Activated CD8-positive, alpha-beta memory T cell treated with anti-CD3 and anti-CD28 coated beads for 1 hour (primary cell): ENCODE measurements around the gene CPZ.
"Not testable (repeated sequence)": the region's sequence is repeated elsewhere in the genome, so short reads cannot be mapped to it uniquely, and the experiment has no call there.

ENCODE experiments used
- DNase-seq, 2 donors: peaks; one replicate each; pipeline ENCODE4 v3.0.0-alpha.2; 2020; ENCODE audit warnings: low read depth in 1 of 2; ENCODE audit errors: extremely low read depth in 1 of 2

The CPZ gene

DNA sequence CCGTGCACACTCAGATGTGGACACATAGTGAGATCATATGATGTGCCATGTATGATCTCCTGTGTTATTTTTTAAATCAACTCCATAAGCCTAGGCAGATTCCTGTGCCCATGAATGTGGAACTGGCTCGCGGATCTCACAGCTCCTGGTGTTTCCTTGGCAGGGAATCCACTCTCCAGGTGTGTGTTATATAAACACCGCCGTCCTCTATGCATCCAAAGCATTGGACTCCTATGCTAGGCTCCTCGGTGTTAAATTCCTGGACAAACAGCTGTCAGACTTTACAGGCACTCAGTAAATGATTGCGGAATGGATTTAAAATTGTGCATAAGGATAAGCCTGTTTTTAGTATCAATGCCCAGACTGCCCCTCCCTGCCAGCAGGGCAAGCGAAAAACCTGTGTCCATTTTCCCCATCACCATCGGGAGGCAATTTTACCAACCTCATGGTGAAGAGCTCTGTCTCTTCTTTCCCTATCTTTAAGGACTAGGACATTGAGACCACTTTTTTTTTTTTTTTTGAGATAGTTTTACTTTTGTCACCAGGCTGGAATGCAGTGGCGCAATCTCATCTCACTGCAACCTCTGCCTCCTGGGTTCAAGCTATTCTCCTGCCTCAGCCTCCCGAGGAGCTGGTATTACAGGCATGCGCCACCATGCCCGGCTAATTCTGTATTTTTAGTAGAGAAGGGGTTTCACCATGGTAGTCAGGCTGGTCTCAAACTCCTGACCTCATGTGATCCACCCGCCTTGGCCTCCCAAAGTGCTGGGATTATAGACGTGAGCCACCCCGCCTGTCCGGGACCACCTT is 36.0 kb upstream of the CPZ start:
- no peak for DNase-seq

DNA sequence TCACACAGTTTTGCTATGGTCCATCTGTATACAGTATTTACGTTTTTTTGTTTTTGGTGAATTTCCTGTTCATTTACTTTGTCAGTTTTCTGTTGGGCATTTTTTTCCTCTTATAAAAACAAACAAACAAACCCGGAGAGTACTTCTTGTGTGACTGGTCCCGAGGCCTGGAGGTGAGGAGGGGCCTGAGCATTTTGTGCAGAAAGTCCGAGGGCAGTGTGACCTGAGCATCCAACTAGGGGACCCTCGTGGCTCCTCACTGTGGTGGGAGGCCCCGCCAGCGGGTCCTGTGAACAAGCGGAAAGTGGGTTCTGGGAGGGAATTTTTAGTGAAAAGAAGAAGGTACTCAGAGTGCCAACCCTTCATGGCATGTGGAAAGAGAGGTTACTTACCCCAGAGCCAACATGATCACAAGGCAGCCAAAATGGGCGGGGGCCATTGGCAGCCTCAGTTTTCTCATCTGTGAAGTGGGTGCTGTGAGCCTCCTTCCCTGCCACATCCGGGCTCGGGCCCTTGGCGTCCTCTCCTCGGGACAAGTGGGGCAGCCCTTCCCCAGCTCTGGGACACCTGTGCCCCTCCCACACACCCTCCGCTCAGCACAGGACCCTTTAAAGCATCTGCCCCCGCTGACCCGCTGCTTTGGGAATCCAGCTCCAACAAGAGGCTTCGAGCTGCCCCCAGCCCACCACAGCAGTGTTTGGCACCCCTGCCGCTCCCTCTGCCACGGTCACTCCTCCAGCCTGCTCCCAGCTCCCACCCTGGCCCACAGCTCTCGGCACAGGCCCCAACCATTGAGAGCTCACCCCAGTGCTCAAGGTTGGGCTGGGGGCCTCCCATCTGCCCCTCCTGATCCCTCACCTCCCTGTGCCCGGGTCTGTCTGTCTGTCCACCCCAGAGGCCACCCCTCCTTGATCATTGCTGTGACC is 35.2 kb upstream of the CPZ start:
- DNase-seq, result no peak

DNA sequence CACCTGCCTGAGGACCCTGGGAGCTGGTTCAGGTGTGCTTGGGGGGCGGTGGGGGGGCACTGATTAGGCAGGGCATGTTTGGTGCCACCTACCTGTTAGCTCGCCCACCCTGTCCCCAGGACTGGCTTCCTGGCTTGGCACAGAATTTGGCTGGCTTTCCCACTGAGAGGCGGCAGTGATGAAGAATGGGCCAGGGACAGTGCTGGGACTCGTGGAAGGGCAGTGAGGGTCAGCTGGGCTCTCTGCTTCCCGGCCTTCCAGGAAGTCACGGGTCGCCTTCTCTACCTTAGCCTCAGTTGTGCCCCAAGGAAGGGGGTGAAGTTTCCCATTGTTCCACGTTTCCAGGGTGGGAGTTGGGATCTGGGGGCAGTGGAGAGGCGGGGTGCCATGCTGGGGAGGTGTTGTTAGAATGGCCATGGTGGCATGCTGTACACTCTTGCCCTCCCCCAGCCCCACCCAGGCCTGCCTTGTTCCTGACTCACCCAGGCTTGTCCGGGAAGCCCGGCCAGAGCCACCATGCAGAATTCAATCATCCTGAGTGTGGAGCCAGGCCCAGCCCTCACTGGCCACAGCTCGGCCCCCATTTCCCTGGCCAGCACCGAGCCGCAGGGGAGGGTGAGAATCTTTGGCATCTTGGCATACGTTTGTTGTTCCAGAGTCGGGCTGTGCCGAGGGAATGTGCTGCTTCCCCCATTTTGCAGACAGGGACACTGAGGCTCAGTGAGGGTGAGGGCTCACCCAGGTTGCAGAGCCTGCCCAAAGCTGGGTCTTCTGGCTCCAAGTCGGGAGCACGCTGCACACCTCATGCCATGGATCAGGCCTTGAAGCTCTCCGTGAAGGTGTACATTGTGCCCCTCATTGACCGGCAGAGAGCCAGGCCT is 34.2 kb upstream of the CPZ start:
- DNase-seq, result no peak

DNA sequence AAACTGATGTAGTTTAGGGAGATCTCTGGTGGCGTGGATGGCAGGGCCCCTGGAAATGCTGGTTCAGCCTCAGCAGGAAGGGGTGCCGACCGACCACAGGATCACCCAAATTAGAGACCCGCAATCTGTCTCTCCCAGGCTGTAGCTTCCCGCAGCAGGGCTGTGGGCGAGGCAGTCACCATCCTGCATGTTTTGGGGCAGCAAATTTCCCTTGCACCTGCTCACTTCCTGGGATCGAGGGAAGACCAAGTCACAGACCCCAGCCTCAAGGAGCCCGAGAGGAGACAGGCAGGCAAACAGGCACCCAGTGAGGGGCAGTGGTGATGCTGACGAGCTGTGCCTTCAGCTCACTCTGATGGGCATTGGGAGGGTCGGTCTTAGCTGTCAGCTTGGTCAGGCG is 33.6 kb upstream of the CPZ start:
- no peak for DNase-seq

DNA sequence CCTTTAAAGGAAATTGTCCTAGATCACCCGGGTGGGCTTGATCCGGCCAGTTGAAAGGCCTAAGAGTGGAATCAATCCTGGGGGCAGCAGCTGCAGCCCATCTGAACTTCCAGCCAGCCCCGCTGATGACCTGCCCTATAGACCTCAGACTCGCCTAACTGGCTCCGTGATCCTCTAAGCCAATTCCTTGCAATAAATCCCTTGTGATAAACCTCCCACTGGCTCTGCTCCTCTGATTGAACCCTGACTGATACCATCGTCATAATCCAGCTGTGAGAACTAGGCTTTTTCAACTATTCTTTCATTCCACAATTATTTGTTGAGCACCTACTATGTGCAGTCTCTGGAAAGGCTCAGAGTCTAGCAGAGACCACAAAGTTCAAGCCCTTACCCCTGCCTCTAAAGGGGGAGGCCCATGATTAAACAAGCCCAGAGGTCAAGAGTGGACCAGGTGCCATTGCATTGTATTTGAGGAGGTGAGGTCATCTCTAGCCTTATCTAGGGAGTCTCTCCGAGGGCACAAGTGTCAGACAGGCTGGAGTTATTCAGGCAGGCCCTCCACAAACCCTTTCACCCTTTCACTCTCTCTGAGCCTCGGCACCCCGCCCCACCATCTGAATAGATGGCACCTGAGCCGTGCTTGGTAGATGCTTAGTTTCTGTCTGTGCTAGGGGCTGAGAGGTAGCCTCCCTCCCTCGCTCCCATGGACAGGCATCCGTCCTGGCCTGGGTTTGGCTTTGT is 32.9 kb upstream of the CPZ start:
- no peak for DNase-seq

DNA sequence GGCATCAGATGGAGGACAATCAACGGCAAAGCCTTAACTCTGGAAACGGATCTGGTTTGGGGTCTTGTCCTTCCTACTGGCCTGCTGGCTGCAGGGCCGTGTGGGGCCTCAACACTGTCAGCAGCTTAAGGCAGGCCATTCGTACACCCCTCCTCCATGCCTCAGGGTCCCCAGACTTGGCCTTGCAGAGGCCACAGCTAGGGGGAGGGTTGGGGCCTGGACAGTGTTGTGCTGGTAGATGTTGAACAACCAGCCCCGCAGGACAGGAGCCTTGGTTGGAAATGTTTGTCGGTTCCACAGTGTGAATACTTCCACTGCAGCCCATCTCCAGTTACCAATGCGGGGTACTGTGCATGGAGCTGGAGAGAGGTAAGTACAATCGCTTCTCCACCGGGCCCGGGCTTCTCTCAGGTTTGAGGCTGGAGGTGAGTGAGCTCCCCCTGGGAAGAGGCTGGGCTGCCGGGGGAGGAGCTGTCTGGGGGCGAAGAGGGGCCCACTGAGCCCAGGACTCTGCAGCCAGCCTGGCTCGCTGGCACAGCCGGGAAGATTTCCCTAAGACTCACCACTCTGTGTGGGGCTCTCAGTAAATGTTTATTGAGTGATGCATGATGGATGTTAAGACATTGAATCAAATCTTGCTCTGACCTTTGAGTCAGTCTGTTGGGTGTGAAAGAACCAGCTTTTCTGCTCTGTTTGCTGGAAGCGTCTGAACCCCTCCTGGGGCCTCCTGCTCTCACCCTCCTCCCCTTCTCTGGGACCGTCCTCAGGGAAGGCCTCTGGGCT is 32.1 kb upstream of the CPZ start:
- no peak for DNase-seq

DNA sequence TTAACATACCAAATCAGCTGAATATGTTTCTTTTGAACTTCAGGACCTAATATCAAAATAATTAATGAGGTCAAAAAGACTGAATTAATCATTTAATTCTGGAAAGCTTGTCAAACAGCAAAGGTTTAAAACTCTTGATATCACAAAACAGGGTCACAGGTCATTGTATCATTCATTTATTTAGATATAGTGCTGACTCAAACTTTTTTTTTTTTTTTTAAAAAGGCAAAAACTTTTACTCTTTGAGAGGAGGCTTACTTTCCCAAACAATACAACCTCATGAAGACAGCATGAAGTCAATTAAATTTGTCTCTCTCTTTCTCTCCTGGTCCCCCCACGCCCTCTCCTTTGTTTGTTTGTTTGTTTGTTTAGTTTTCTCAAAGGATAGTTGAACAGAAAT is 28.0 kb upstream of the CPZ start:
- no peak for DNase-seq

DNA sequence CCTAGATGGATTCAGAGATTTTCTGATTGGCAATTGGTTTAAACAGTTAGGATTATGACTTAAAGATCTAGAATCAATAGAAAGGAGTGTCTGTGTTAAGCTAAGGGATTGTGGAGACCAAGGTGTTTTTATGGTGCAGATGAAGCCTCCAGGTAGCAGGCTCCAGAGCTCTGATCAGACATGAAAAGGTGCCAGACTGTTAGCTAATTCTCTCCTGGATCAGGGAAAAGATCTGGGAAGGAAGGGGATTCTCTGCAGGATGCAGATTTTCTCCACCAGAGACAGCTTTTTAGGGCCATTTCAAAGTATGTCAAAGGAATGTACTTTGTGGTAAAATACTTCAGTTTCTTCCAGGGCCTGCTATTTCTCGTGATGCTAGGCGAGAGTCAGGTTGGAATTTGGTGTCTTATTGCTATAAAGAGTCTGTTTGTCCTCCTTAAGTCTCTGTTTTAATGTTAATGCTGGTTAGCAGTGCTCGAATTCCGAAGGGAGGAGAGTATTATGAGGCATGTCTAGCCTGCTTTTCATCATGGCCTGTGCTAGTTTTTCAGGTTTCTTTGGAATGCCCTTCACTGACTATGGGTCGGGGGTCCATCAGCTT is 24.4 kb upstream of the CPZ start:
- DNase-seq, result no peak

DNA sequence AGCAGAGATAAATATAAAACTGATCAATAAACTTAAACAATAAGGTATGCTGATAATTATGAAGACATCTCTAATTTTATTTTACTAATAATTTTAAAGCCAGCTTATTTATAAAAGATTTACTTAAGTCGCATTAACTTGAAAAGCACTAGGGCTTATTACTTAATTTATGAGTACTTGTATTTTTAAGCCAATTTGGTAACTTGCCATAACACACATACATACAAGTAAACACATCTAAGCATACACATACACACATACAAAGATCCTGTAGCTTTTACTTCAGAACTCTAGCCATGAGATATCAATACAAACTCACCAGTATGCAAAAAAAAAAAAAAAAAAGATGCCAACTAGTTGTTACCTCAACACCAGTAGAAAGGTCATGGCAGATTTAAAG is 22.4 kb upstream of the CPZ start:
- no peak for DNase-seq

DNA sequence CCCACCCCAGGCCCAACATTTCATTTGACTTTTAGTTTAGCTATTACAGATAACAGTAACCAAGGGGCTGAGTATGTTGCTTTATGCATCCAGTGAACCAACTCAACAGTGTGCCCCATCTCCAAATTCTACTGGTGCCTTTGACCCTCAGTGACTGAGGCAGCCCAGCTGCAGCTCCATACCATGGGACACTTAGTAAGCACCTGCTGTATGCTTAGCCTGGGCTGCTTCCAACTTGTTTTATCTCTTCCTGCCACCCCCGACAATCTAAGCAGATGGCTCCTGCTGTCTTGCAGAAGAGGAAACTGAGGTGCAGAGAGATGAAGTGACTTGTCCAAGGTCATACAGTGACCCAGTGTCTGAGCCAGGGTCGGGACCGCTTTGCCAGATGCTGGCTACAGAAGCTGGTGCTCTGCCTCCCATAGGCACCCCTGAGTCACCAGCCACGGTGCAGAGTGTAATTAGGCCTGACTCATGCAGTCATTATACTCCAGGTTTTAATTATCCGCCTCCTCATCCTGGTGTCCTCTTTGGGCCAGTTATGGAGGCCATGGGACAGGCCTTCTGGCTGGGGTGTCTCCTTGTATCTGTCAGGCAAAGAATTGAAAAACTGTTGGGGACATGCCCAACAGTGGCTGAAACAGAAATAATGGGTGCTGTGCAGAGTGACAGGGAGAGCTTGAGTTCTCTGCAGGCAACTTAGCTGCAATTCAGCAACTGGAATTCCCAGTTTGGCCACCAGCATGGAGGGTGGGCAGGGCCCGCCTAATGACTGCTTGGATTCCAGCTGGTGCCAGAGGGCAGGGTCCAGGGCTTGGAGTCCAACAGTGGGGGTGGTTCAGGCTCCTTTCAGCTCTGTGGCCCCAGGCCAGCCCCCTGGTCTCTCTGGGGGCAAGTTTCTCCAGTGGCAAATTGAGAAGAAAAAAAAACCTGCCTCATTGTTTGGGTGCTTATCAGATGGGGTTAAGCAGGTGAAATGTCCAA is 20.6 kb upstream of the CPZ start:
- DNase-seq, result no peak

DNA sequence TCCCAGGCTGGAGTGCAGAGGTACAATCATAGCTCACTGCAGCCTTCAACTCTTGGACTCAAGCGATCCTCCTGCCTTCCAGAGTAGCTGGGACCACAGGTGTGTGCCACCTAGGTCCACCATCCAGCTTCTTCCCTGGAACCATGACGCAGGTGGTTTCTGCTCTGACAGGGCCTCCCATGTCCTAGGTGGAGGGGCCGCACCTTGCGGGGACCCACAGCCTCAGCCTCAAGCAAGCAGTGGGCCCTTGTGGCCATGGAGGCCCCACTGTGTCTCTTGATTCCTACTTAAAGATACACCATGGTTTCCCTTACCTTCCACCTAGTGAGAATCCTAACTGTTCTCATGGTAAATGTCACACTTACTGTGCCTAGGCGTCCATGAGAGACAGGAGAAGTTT is 19.3 kb upstream of the CPZ start:
- no peak for DNase-seq

DNA sequence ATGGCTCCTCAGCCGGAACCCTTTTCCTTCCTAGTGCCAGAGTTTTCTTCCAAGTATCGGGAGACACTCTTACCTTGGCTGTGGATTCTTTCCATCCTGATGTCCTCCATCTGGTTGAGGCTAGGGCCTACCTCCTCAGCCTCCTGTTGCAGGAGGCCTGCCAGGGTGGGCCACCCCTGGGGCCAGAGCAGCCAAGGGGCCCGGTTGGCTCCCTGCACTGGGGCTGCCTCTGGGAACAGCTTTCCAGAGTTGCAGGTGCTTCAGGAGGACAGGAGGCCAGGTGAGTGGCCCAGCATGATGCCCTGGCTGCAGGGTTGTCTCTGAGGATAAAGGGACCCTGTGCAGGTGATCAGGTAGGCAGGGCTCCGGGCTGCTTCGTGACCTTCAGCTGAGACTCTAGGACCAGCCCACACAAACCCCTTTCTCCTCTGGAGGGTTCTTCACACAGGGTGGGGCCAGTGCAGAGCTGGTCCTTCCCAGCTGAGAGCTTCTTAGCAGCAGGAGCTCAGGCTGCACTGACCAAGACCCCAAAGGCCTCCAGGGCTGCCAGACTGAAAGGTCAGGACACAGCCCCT is 17.7 kb upstream of the CPZ start:
- no peak for DNase-seq

DNA sequence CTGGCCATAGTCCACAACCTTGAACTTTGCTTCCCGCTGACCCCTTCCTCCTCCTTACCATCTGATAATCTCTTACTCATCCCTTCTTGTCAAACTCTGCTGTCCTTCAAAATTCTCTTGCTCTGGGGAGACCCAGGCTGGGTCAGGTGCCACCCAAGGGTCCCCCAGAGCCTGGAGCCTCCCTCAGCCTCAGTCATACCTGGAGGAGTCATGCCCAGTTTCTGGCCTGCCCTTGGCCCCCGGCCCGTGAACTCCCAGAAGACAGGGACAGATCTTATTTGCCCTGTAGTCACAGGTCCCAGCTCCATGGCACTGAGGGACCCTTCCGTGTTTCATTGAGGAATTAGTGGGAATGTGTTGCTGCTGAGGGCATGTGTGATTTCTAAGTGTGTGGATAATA is 17.1 kb upstream of the CPZ start:
- DNase-seq, result no peak

DNA sequence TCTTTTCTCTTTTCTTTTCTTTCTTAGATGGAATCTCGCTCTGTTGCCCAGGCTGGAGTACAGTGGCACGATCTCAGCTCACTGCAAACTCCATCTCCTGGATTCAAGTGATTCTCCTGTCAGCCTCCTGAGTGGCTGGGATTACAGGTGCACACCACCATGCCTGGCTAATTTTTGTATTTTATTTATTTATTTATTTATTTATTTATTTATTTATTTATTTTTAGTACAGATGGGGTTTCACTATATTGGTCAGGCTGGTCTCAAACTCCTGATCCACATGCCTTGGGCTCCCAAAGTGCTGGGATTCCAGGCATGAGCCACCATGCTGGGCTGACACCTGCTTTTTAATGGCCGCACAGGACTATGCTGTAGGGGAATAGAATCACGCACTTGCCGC is 16.0 kb upstream of the CPZ start:
- DNase-seq, result not testable (repeated sequence)

DNA sequence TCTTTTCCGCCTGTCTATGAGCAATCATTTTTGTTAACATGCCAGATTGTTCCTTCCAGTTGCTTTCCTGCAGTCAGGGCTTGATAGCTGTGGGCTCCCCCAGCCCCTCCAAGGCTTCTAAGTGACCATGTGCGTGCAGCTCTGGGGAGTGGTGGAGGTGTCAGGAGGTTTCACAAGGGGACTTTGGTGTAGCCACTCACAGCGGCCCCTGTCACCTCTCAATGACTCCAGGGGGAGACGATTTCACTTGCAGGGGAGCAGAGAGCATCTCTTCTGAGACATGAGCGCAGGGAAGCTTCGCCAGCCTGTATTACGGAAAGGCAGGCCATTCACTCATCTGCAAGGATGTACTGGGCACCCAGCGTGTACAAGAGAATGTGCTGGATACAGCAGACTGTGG is 15.5 kb upstream of the CPZ start:
- DNase-seq, result no peak

DNA sequence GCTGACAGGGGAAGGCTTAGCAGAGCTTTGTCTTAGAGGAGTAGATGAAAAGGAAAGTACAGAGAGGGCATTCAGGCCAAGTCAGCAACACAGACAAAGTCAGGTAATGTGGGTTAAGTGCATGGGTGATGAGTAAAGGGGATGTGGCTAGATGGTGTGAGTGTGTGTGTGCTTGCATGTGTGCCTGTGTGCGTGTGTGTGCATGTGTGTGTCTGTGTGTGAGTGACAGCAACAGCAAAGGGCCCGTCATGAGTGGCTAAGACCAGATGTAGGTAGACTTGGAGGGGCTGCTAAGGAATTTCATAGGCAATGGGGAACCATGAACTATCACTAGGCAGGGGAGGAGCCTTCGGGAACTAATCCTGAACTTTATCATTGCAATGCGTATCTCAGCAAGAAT is 14.6 kb upstream of the CPZ start:
- no peak for DNase-seq

DNA sequence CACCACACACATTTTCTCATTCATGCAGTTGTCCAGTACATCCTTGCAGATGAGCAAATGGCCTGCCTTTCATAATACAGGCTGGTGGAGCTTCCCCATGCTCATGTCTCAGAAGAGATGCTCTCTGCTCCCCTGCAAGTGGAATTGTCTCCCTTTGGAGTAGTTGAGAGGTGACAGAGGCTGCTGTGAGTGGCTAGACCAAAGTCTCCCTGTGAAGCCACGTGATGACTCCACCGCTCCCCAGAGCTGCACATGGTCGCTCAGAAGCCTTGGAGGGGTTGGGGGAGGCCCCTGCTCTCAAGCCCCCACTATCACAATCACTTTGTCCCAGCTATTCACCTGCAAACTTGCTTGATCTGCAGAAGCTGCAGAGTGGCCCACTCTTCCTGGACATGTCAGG is 13.8 kb upstream of the CPZ start:
- no peak for DNase-seq
